HG02763 (cell line): Measurements from ENCODE around the gene CFL1.
A peak's percentile ranks its signal among the peaks of the same experiment; 100 is the strongest.
"Not testable (repeated sequence)": the region's sequence is repeated elsewhere in the genome, so short reads cannot be mapped to it uniquely, and the experiment has no call there.

ENCODE experiments used
- ATAC-seq: cut with Tn5 transposase; IDR thresholded peaks from one replicate; pipeline ENCODE4 v1.9.1; 2021; ENCODE audit warnings: mild to moderate bottlenecking, moderate library complexity; ENCODE audit not compliant: unreplicated experiment

The CFL1 gene

DNA sequence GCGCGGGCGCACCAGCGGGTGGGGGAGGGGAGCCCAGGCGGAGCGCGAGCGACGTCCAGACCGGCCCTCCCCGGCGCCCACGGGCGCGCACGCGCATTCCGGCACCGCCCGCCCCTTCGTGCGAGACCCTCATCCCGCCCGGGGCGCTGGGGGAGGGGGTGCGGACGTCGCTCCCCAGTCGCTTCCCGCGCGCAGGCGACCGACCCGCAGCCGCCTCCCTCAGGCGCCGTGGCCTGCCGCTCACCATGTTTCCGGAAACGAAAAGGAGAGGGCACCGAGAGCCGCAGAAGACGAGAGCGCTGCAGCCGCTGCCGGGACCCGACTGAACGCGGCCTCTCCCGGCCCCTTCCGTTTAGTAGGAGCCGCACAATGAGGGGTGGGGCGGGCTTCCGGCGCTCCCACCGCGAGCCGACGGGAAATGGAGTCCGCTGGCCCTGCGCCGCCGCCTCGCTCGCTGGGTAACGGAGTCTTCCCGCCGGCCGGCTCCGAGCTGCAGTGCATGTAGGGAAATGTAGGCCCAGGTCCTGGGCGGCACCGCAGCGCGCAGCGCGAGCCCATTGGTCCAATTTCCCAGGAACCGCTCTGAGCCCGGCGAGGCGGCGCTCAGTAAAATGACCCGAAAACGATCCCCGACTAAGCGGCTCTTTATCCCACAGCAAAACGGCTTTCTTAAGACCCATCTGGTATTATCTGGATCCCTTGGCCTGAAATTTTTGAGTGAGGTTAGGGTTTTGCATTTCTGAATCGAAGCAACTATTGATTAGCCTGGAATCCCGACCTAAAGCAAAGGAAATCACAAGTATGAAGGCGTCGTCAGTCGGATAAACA lies at the start of gene CFL1:
TSS of gene CFL1 (minus strand) at position 328 of the 828 bp plus-strand sequence. CDS start at position 247, 81 bp downstream.
- peak; percentile 44 for ATAC-seq

DNA sequence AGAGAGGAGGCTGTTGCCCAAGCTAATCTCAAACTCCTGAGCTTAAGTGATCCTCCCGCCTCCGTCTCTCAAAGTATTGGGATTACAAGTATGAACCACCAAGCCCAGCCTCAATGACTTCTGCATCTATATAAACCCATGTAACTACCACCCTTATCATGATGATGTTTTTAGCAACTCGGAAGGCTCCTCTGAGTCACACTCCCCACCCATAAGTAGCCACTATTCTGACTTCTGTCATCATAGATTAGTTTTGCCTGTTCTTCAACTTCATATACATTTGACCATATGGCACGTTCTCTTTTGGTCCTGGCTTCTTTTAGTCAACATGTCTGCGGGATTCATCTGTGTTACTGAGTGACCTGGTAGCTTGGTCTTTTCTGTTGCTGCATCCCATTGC lies 48.6 kb upstream of the CFL1 start:
- ATAC-seq = no peak

- no peak for ATAC-seq
Measured at GRCh38 chr11:65903715-65904114, 45.7 kb upstream of the CFL1 start.

- ATAC-seq = no peak
Measured at GRCh38 chr11:65903068-65903481, 45.1 kb upstream of the CFL1 start.

GRCh38 chr11:65900899-65901180 lies 42.9 kb upstream of the CFL1 start:
- no peak for ATAC-seq

GRCh38 chr11:65900125-65900898 lies 42.3 kb upstream of the CFL1 start, which contains the start of gene FOSL1:
Gene FOSL1 (minus strand): TSS chr11:65900388. CDS start chr11:65900339, 49 bp downstream.
- ATAC-seq = peak; percentile 79

- no peak for ATAC-seq
Measured at GRCh38 chr11:65899356-65900124, 41.6 kb upstream of the CFL1 start.

- no peak for ATAC-seq
Measured at GRCh38 chr11:65898656-65899355, 40.8 kb upstream of the CFL1 start.

GRCh38 chr11:65897020-65897471 lies 39.1 kb upstream of the CFL1 start:
- ATAC-seq = no peak

GRCh38 chr11:65896034-65896999 lies 38.3 kb upstream of the CFL1 start:
- no peak for ATAC-seq

DNA sequence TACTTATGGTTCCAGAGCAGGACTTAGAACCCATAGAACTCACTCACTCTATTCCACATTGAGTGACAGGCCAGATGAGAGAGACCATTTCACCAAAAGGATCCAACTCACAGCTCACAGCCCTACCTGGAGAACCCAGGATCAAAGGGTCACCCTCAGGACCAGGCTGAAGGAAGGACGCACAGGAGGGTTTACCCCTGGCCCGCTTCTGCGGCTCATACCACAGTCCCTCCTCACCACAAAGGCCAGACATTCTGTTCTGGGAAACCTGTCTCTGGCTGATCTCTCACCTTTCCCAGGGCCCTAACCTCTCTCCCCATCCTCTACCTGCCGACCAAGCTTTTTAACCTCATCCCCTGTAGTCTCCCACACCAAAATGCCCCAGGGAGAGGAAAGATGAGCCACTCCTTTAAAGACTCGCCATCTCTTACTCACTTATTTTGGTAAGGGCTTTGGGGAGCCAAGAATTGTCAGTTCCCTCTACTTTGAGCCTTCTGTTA lies 37.6 kb upstream of the CFL1 start:
- ATAC-seq = no peak

DNA sequence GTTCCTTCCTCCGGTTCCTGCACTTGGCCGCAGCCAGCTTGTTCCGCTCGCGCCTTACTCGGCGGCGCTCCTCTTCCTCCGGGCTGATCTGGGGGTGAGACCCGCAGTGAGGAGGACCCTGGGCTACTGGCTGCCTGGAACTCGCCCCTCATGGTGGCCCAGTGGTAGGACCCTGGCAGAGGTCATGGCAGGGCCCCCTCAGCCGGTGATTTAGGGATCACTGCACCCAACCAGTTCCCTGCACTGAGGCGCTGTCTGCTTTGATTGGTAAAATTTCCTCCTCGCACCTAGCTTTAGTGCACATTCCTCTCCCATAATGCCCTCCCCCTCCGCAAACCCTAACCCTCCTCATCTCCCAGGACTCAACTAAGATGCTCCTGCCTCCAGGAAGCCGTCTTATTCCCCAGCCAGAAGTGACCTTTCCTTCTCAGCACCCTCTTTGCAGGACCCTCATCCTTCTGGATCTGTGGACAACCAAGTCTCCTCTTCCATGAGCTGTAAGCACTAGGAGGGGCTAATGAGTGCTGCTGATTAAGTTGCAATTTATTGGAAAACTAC lies 36.1 kb upstream of the CFL1 start:
- ATAC-seq = no peak

DNA sequence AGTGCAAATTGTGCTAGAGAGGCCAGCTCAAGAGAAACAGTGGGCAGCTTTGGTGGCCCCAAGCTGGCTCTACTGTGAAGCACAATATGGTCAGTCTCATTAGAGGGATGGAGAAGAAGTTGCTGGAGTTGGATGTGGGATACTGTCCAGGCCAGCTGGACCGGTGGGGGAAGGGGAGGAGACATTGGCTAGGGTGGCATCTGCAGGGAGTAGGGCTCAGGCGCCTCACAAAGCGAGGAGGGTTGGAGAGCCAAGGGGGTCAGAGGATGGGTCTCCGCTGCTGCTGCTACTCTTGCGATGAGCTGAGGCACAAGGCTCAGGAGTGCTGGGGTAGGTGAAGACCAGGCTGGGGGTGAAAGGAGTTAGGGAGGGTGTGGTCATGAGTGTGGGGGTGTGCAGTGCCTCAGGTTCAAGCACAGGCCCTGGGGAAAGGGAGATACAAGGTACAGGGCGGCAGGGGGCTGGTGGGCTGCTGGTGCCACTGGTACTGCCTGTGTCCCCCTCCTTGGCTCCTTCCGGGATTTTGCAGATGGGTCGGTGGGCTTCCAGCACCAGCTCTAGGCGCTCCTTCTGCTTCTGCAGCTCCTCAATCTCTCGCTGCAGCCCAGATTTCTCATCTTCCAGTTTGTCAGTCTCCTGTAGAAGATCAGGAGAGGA lies 34.8 kb upstream of the CFL1 start:
- no peak for ATAC-seq

- ATAC-seq = not testable (repeated sequence)
Measured at GRCh38 chr11:65892137-65892540, 34.2 kb upstream of the CFL1 start.

GRCh38 chr11:65891219-65892136 lies 33.5 kb upstream of the CFL1 start:
- ATAC-seq = no peak

GRCh38 chr11:65890324-65891218 lies 32.6 kb upstream of the CFL1 start, which contains the start of gene CCDC85B:
Gene CCDC85B (plus strand): TSS chr11:65890673. CDS start chr11:65890784, 111 bp downstream.
- ATAC-seq = peak; percentile 55
